Measurements from ENCODE around the gene PFN1. TPM values are rescaled to one million over a fixed set of nuclear protein-coding genes. Genes with fewer than 3 reads are reported as not detected.

Gene PFN1
- total RNA-seq (2014; rRNA removed; shearing (Covaris generic)), result 1,113 and 1,180 TPM in 2 replicates

DNA sequence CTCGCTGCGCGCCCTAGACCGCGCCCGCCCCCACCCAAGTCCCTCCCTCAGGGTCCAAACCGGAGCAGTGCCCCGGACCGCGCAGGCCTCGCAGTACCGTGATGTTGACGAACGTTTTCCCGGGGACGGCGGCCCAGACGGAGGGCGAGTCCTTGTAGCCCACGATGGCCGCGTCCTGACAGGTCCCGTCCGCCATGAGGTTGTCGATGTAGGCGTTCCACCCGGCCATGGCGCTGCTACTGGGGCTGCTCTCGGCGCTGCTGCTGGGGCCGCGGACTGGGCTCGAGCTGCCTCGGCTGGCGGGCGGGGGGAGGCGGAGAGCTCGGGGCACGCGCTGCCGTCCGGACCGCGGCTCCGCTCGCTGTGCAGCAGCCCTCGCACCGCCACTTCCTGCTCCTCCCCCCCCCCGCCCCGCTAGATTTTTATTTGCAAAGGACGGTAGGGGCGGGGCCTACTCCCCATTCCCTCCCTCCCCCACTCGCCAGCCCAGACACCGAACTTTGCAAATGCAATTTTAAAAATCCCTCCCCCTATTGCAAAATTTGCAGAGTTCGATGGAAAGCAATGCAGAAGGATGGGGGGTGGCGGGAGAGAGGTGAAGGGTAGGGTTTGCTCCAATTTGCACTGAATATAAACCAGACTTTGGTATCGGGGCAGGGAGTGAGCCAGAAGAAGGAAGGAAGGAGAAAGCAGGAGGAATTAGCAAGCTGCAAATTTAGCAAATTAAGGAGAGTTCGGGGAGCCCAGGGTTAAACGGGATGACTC lies at the start of gene PFN1:
Gene PFN1, minus strand, starts transcription at position 365 of the 765 bp plus-strand sequence. Its CDS starts 136 bp downstream, at position 229.
- peak; percentile 86 for DNase-seq (ENCODE audit: low spot score)

DNA sequence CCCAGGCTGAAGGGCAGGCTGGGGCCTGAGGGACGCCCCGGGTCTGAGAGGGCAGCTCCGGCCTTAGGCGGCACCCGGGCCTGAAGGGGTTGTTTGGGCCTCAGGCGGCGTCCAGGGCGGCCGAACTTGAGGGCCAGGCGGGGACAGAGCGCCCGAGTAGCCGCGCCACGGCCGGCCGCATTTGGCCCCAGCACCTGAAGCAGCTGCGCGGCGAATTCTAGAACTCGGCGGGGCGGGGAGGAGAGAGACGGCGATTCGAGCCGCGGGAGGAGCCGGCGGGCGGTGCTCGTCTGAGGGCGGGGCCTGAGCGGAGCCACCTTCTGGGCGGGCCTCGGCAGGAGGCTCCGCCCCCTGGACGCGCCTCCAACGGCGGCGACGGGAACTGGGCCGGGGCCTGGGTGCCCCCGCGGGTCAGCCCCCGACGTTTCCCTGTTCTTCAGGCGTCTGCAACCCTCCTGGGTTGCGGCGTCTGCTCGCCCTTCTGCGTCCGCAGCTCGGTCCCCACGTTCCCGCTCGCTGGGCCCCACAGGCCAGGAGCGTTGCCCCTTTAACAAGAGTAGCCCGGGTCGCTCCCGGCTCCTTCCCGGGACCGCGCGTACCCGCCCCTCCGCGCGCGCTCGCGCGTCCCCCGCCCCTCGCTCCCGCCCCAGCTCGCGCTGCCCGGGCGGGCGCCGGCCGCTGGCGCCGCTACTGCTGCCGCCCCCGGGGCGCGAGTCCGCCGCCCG lies 49.1 kb upstream of the PFN1 start, which contains the start of the genes INCA1 and KIF1C:
Gene INCA1, minus strand, starts transcription at position 221 of the 725 bp plus-strand sequence. CDS start 3,085 bp downstream, outside the sequence.
Gene KIF1C, plus strand, starts transcription at position 649 of the 725 bp plus-strand sequence. CDS start 2,297 bp downstream, outside the sequence.
- peak; percentile 79 for DNase-seq (ENCODE audit: low spot score)

DNA sequence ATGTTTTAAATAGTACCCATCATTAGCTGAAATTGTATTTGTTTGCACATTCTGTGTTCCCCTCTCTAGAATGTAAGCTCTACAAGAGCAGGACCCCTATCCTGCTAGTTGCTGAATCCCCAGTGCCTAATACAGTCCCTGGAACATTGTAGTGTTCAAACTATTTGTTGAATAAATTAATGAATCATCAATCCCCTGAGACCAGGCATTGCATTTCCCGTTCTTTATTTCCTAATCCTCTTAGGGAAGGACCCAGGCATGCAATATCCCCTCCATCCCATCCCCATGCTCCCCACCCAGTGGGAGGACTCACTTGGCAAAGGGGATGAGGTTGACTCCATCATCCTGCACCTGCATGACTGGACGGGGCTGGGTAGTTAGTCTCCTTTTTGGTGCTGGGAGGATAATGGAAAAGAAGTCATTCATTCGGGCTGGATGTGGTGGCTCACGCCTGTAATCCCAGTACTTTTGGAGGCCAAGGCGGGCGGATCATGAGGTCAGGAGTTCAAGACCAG lies 45.8 kb upstream of the PFN1 start:
- no peak for DNase-seq (ENCODE audit: low spot score)

DNA sequence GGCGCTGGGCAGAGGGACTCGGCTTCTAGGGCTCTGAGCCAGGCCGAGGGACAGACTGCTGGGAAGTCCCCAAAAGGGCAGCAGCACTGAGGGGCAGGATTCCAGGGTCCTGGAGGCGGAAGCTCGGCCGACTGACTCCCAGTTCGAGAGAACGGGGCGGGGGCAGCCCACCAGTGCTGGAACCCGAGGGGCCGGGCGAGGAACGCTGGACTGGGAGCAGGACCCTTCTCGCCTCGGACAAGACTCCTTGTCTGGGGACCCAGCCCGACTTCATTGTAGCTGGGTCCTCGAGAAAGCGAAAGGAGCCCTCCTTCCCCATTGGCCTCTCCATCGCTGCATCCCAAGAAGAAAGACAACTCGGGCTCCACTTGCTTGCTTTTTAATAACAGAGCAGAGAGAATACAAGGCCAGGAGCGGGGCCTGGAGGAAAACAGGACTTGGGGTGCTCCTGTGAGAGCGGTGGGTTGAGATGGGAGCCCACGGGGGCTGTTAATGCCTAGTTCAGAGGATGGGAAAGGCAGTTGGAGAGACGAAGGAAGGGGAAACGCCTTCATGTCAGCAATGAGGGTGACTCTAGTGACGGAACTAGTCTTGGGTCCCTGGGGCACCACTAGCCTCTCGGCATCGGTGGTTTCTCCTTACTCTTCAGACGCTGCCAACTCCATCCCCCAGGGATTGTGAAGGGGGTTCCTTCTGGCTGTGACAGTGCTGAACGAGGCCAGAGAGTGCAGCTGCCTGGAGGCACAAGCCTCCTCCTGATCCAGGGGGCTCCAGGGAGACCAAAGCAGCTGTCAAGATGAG lies 39.6 kb upstream of the PFN1 start:
- DNase-seq (ENCODE audit: low spot score), result no peak

- DNase-seq (ENCODE audit: low spot score), result peak; percentile 42
These were observed 38.8 kb upstream of the PFN1 start, which contains the start of gene CAMTA2 for GRCh38 chr17:4986951-4987766. Gene CAMTA2 (minus strand): TSS chr17:4987675. CDS start chr17:4986222, 1,453 bp downstream.

- no peak for DNase-seq (ENCODE audit: low spot score)
These were observed 38.1 kb upstream of the PFN1 start for GRCh38 chr17:4986403-4986802.

- DNase-seq (ENCODE audit: low spot score), result no peak
These were observed 34.0 kb upstream of the PFN1 start for GRCh38 chr17:4982305-4982704.

DNA sequence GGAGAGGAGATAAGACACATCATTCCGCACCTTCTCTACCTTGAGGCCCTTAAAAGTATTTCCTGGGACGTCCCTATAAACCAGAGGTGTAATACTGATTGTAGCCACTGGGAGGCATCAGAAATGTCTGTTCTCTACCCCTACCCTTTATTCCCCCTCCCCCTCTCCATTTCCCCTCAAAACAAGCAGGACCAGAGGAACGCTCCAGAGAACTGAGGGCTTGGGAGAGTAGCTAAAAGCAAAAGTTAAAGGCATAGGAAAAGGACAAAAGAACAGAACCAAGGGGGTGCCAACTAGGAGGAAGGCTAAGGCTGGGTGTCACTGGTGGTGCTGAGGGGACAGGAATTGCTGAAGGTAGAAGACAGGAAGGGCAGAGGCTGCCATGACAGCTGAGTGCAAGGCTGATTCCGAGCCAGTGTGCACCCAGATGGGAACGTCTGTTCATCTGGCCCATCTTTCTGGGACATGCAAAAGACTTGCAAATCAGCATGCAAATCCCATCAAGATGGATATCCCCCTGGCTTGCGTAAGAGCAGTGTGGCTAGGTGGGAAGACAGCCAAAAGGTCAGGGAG lies 32.4 kb upstream of the PFN1 start:
- DNase-seq (ENCODE audit: low spot score), result peak; percentile 46

DNA sequence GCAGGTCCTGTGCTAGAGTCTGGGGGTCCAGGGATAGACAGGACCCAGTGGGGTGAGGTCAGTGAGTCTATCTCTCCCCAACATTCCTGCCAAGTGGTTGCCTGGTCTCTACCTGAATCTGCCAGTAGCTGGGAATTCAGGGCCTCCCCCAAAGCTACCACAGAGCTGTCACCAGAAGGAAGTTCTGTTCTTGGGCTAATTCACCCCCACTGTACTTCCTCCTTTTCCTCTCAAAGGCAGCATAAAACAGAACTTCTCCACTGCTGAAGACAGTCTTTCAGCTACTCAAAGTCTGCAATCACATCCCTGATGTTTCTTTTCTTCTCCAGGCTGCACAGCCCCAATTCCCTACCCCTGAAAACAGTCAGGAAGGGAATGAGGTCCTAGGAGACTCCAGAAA lies 30.4 kb upstream of the PFN1 start:
- DNase-seq (ENCODE audit: low spot score), result no peak

DNA sequence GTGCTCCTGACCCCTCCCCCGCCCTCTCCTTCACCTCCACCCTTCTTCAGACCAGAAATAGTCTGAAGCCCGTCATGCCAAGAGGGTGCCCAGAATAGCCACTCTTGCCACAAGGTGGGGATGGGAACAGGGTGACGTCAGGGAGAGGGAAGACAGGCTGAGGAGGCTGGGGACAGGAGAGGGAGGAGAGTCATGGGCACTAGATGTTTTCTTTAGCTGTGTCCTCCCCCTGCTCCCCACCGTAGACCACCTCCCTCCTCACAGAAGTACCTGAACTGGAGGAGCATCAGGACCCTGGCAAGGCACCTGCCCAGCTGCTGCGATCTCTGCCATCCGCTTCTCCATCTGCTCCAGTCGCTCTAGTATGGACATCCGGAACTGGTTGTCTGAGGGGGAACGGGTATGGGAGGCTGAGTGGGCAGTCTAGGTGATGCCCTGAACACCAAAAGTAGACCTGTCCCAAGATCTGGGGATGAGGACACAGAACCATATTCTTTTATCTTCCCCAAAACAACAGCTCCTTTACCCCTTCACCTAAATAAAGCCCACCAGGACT lies 25.9 kb upstream of the PFN1 start:
- no peak for DNase-seq (ENCODE audit: low spot score)

- no peak for DNase-seq (ENCODE audit: low spot score)
These were observed 25.2 kb upstream of the PFN1 start for GRCh38 chr17:4973256-4974114.

GRCh38 chr17:4972752-4973151 lies 24.4 kb upstream of the PFN1 start:
- no peak for DNase-seq (ENCODE audit: low spot score)

- no peak for DNase-seq (ENCODE audit: low spot score)
These were observed 24.0 kb upstream of the PFN1 start for GRCh38 chr17:4972322-4972721.

GRCh38 chr17:4971826-4972225 lies 23.5 kb upstream of the PFN1 start:
- no peak for DNase-seq (ENCODE audit: low spot score)

GRCh38 chr17:4970273-4970672 lies 21.9 kb upstream of the PFN1 start:
- DNase-seq (ENCODE audit: low spot score), result no peak

GRCh38 chr17:4969551-4970173 lies 21.3 kb upstream of the PFN1 start:
- no peak for DNase-seq (ENCODE audit: low spot score)

DNA sequence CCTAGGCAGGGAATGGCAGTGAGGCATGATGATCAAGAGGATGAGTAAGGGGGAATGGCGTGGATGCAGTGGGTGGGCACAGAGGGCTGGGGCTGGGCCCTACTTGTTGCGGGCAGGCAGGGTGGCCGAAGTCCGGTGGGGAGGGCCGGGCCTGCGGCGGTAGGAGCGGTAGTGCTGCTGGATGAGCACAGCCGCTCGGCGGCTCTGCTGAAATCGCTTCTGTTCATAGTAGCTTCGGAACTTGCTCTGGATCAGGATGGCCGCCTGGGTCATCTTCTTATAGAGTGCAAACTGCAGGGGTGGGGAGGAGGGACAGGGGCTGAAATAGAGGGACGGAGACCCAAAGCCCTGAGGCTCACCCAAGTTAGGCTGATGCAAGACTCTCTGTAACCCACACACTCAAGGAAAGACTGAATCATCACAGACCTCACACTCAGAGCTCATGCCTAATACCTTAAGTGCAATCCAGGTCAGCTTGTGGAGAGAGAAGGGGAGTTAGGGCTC lies 20.8 kb upstream of the PFN1 start:
- peak; percentile 51 for DNase-seq (ENCODE audit: low spot score)

DNA sequence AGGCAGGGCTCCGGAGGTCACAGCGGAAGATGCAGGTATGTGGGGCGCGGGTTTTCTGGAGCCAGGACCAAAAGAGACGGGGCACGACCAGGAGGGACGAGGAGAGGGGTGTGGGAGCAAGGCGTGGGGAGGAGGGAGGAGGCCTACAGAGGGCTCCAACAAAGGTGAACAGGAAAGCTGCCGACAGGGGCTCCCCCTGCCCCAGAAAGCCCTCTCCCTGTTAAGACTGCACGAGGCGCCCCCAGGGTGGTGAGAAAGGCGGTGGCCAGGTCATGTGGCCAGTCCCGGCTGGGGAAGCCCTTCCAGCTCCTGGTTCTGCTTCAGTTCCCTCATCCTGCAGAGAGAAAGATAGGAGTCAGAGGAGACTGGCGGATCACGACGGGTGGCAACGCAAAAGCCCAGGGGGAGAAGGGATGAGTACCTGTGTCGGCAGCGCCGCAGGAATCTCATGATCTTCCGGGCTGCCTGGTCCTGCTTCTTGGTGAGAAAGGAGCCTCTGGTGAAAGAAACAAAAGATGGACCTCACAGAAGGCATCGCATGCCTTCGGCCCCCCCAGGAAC lies 20.2 kb upstream of the PFN1 start:
- no peak for DNase-seq (ENCODE audit: low spot score)

Data from A172 (cell line).